H1 (cell line): ENCODE data around the gene DNTTIP2. TPM values are rescaled to one million over a fixed set of nuclear protein-coding genes. Genes with fewer than 3 reads are reported as not detected.

ENCODE experiments used
- HDAC2 ChIP-seq, 2 experiments: fragments of 300-600 bp in 1 of 2; sonication (generic) in 1 of 2; IDR thresholded peaks; 2 replicates each; pipeline ENCODE4 v1.6.1; 2011 to 2012; ENCODE audit warnings: low read depth in 2 of 2, low read length in 2 of 2, mild to moderate bottlenecking in 2 of 2, moderate library complexity in 2 of 2, borderline replicate concordance in 1 of 2, inconsistent platforms in 1 of 2
- polyA plus RNA-seq, 7 experiments: library from polyadenylated mRNA; depleted of rRNA in 3 of 7; stranded (reverse) in 5 of 7; unstranded in 2 of 7; fragments of >200 nt in 5 of 7; fragments of 200-250 nt in 2 of 7; gene quantifications; 1 replicate in 5 of 7; 2 replicates in 1 of 7; 4 replicates in 1 of 7; pipeline versions ENCODE4 v1.2.1 to v1.2.3, GENCODE V29; 2011 to 2013; ENCODE audit warnings: missing spikeins in 2 of 7, mixed read lengths in 2 of 7
- total RNA-seq: library from RNA; stranded (reverse); fragmentation: NEBNext Ultra II Directional; extraction: Animal tissue kit (Norgen Biotek cat#: 25700); gene quantifications from 2 replicates; pipeline ENCODE4 v1.2.1, GENCODE V29; 2021

The DNTTIP2 gene
- total and polyA plus RNA-seq, 2 of the 8 experiments (the other 6 are each of a cell fraction or from before 2014, with no cell fraction given): 6.3 to 80.4 TPM

DNA sequence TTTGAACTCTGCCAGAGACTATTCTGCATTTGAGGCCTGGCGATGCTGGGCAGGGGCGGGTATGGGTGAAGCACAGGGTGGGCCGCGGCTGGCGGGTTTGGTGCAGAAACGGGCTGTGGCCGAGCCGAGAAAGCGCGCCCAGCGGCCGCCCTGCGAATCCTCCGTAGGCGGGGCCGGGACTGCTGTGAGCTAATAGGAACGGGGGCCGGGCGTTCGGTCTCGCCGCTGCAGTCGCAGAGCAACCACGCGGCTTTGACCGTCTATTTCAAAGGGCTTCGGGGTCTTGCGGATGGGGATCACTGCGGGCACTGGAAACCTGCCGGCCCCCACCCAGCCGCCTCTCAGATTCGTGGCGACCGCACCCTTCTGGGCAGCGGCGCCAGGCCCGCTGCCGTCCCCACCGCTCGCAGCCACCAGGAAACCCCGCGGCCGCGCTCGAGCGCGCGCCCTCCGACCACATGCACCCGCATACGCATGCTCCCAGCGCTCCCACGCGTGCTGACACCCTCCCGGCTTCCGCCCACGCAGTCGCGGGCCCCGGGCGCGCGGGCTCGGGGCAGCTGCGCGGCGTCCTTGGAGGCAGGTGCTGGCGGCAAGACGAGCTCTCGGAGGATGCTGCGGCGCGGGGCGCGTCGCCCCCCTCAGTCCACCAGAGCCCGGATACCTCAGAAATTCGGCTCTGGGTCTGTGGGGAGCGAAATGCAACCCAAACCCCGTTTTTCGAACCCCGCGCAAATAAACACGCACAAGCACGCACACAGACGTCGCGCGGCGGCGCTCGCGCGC, 32.6 kb downstream of the DNTTIP2 start (continued):
- TF ChIP-seq HDAC2 (IDR thresholded peaks at IDR 0.05; ENCODE audit: borderline replicate concordance in 1 of 2, low read depth in 2 of 2, low read length in 2 of 2): 0 out of 4 replicates have a peak, but pooled peaks of 1 of the 2 experiments have one; percentile 3
- TF ChIP-seq, all 59 proteins: peak for 16
